ENCODE measurements around the gene UGT1A5. TPM values are rescaled to one million over a fixed set of nuclear protein-coding genes. Genes with fewer than 3 reads are reported as not detected.

The UGT1A5 gene
- not detected for total RNA-seq

DNA sequence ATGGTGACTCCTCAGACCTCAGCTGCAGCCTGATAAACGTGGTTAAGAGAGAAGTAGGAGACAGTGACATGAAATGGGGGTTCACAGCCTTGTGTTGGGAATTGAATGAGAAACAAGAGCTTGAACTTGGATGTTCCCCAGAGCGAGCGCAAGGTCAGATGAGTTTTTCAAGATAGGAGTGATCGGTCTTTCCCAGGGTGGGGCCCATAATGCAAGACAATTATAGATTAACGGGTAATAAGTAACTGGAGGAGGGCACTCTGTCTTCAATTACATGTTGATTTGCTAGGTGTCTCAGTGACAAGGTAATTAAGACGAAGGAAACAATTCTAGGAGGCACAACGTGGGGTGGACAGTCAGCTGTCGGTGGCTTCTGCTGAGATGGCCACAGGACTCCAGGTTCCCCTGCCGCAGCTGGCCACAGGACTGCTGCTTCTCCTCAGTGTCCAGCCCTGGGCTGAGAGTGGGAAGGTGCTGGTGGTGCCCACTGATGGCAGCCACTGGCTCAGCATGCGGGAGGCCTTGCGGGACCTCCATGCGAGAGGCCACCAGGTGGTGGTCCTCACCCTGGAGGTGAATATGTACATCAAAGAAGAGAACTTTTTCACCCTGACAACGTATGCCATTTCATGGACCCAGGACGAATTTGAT lies at the start of gene UGT1A5:
TSS of gene UGT1A5 (plus strand) at position 297 of the 651 bp plus-strand sequence. CDS start at position 382, 85 bp downstream.
- Mint-ChIP-seq H3K36me3 (no peaks in the 10 kb centered on the region), H3K27ac (no peak within 1 kb of the TSS), H3K9me3 (no peaks in the 10 kb centered on the region)
- DNase-seq (ENCODE audit: low spot score in 2 of 2) (no peak), ATAC-seq (no peak)

GRCh38 chr2:233663911-233664310 lies 48.8 kb upstream of the UGT1A5 start:
- Mint-ChIP-seq H3K9me3 (peaks cover 0 to 4% of the 10 kb centered on the region in 2 donors), H3K27ac (no peak overlapping the region), H3K36me3 (no peaks in the 10 kb centered on the region)
- ATAC-seq (no peak), DNase-seq (ENCODE audit: low spot score in 2 of 2) (no peak)

DNA sequence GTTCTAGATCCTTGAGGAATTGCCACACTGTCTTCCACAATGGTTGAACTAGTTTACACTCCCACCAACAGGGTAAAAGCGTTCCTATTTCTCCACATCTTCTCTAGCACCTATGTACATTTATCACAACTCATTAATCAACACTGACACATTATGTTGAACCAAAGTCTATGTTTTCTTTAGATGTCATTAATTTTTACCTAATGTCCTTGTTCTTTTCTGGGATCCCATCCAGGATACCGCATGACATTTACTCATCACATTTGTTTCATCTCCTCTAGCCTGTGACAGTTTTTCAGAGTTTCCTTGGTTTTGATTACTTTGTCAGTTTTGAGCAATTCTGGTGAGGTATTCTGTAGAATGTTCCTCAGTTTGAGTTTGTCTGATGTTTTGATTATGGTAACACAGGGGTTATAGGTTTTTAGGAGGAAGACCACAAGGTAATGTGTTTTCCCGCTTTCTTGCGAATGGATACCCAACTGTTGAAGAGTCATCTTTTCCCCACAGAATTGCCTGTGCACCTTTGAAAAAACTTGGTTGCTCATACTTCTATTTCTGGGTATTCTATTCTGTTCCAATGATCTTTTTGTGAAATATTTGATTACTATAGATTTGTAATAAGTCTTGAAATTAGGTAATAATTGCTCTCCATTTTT lies 44.0 kb upstream of the UGT1A5 start:
- Mint-ChIP-seq H3K9me3 (peaks cover 0 to 8% of the 10 kb centered on the region in 2 donors), H3K27ac (no peak overlapping the region), H3K36me3 (peaks cover 0 to 7% of the 10 kb centered on the region in 2 donors)
- DNase-seq (ENCODE audit: low spot score in 2 of 2) (no peak), ATAC-seq (no peak)

- H3K36me3 Mint-ChIP-seq, result peaks cover 0 to 7% of the 10 kb centered on the region in 2 donors
- DNase-seq (ENCODE audit: low spot score in 2 of 2) (no peak), ATAC-seq (no peak)
- peaks cover 0 to 8% of the 10 kb centered on the region in 2 donors for H3K9me3 Mint-ChIP-seq
- peak within 1 kb of the TSS in 1 of 2 donors; percentile 22 for H3K27ac Mint-ChIP-seq
These were observed 41.2 kb upstream of the UGT1A5 start, which contains the start of gene UGT1A9 for GRCh38 chr2:233671290-233672161. Gene UGT1A9, plus strand, starts transcription at chr2:233671898. Its CDS starts 37 bp downstream, at chr2:233671935.

- Mint-ChIP-seq H3K36me3 (peaks cover 0 to 7% of the 10 kb centered on the region in 2 donors), H3K27ac (no peak overlapping the region), H3K9me3 (peaks cover 0 to 8% of the 10 kb centered on the region in 2 donors)
- DNase-seq (ENCODE audit: low spot score in 2 of 2) (no peak), ATAC-seq (no peak)
These were observed 39.8 kb upstream of the UGT1A5 start for GRCh38 chr2:233672886-233673285.

DNA sequence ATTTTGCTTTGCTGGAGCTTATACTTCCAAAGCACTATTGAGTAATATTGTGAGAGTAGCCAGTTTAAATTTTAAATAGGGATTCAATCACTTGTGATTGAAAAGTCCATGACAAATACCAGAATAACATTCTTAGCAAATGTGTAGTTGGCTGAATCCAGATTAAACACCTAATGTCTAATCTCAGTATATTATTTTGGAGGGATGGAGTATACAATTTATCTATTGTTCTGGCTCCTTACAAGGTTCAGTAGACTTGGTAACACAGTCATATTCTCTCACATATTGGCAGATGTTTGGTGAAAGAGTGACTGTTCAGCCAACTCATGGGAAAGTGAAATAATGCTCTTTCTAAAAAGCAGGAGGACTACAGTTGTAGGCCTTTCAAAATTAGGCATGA lies 38.8 kb upstream of the UGT1A5 start:
- ATAC-seq (no peak), DNase-seq (ENCODE audit: low spot score in 2 of 2) (no peak)
- Mint-ChIP-seq H3K36me3 (peaks cover 0 to 7% of the 10 kb centered on the region in 2 donors), H3K9me3 (peaks cover 0 to 4% of the 10 kb centered on the region in 2 donors), H3K27ac (no peak overlapping the region)

GRCh38 chr2:233674314-233674713 lies 38.4 kb upstream of the UGT1A5 start:
- Mint-ChIP-seq H3K9me3 (peaks cover 0 to 4% of the 10 kb centered on the region in 2 donors), H3K27ac (no peak overlapping the region), H3K36me3 (peaks cover 0 to 7% of the 10 kb centered on the region in 2 donors)
- ATAC-seq (no peak), DNase-seq (ENCODE audit: low spot score in 2 of 2) (no peak)

DNA sequence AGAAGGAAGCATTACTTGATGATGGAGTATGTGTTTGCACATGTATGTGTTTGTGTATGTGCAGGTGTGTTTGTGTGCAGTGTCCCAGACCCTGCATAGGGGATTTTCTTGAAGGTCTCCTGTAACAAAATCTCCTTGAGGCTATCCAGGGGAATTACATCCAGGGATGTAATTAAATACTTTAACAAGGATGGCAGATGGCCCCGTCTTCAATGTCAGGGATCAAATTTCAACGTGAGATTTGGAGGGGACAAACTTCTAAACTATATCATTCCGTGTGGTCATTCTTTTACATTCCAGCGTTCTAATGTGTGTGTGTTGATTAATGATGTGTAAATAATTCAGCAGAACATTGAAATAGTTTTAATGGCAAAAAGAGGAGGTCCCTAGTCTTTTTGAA lies 37.7 kb upstream of the UGT1A5 start:
- H3K36me3 Mint-ChIP-seq, result peaks cover 0 to 7% of the 10 kb centered on the region in 2 donors
- no peak for ATAC-seq
- H3K27ac Mint-ChIP-seq, result no peak overlapping the region
- H3K9me3 Mint-ChIP-seq, result peaks cover 0 to 4% of the 10 kb centered on the region in 2 donors
- no peak for DNase-seq (ENCODE audit: low spot score in 2 of 2)

- Mint-ChIP-seq H3K36me3 (peaks cover 0 to 1% of the 10 kb centered on the region in 2 donors), H3K27ac (no peak overlapping the region), H3K9me3 (peaks cover 0 to under 1% of the 10 kb centered on the region in 2 donors)
- DNase-seq (ENCODE audit: low spot score in 2 of 2), result no peak
- ATAC-seq, result no peak
These were observed 36.7 kb upstream of the UGT1A5 start for GRCh38 chr2:233676046-233676445.

DNA sequence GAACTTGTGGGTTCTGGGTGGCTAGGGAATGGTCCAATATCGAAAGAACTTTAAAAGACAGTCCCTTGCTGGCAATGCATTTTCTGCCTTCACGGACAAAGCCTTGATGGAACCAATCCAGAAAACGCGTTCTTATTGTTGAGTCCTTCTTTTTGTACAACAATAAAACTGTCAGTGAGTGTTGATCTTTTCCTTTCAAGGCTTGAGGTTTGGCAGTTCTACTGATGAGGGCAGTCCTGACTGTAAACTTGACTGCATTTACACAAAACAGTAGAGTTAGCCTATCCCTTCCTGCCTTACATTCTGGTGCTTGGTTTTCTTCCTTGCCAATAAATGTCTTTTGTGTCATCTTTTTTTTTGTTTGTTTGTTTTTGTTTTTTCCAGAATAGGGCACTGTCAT lies 33.5 kb upstream of the UGT1A5 start:
- no peaks in the 10 kb centered on the region for H3K36me3 Mint-ChIP-seq
- no peak for ATAC-seq
- DNase-seq (ENCODE audit: low spot score in 2 of 2), result no peak
- H3K27ac Mint-ChIP-seq, result no peak overlapping the region
- H3K9me3 Mint-ChIP-seq, result no peaks in the 10 kb centered on the region

DNA sequence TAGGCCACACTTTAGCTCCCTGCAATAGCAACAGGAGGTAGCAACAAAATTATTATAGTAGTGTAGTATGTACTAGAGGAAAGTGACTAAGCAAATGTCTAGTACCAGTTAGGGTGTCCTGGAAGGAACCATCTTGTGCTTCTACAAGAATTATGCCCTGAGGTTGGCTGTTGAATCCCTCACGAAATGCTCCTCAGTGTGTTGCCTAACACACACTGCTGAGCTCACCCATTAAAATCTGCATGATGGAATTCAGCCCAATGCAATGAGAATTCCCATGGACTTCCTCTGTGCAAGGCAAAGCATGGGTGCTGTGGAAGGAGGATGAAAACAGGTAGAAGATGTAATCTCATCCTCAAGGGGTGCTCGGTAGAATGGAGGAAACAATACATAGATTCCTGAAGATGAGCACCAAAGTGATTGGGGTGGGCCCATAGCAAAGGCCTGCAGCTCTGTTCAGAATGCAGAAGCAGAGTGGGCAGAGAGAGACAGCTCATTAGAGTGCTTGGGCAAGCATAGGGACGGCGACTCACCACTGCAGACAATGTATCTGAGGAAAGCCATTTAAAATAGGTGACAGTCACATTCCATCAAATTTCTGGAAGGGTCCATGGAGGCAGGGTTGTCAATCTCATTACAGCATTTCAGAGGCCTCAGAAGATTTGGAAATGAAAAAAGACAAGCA lies 32.2 kb upstream of the UGT1A5 start:
- no peaks in the 10 kb centered on the region for H3K36me3 Mint-ChIP-seq
- DNase-seq (ENCODE audit: low spot score in 2 of 2) (no peak), ATAC-seq (no peak)
- no peak overlapping the region for H3K27ac Mint-ChIP-seq
- H3K9me3 Mint-ChIP-seq, result no peaks in the 10 kb centered on the region

DNA sequence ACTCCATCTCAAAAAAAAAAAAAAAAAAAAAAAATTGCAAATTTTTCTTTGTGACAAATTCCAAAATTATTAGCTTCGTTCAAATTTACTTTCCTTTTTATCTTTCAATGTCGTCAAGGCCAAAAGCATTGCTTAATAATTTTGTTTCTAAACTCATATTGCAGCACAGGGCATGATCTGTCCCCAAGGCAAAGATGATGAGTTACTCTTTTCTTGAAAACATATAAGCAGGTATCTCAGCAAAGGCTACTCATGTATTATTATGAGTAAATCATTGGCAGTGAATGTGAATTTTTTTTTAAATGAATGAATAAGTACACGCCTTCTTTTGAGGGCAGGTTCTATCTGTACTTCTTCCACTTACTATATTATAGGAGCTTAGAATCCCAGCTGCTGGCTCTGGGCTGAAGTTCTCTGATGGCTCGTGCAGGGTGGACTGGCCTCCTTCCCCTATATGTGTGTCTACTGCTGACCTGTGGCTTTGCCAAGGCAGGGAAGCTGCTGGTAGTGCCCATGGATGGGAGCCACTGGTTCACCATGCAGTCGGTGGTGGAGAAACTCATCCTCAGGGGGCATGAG lies 31.1 kb upstream of the UGT1A5 start, which contains the start of gene UGT1A7:
TSS of gene UGT1A7 (plus strand) at position 381 of the 579 bp plus-strand sequence. CDS start at position 418, 37 bp downstream.
- no peak for ATAC-seq
- Mint-ChIP-seq H3K9me3 (no peaks in the 10 kb centered on the region), H3K36me3 (no peaks in the 10 kb centered on the region), H3K27ac (no peak within 1 kb of the TSS)
- DNase-seq (ENCODE audit: low spot score in 2 of 2), result no peak

- ATAC-seq (no peak), DNase-seq (ENCODE audit: low spot score in 2 of 2) (no peak)
- Mint-ChIP-seq H3K9me3 (no peaks in the 10 kb centered on the region), H3K36me3 (no peaks in the 10 kb centered on the region), H3K27ac (no peak overlapping the region)
These were observed 28.1 kb upstream of the UGT1A5 start for GRCh38 chr2:233684640-233685039.

DNA sequence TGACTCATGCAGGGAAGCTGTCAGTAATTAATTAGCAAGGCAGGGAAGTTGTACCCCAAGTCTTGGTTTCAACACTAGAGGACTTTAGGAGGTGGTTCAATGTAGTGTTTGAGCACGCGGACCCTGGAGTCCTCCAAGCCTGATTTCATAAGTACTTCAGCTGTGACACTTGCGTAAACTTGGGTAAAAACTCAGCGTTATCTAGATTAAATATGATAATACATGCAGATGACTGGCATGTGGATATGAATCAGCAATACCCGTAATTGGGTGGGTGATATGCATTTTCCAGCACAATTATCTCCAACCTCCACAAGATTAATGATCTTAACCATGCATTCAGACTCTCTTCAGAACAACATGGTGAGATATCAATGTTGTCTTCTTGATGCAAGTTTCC lies 25.8 kb upstream of the UGT1A5 start:
- Mint-ChIP-seq H3K9me3 (no peaks in the 10 kb centered on the region), H3K27ac (no peak overlapping the region), H3K36me3 (no peaks in the 10 kb centered on the region)
- DNase-seq (ENCODE audit: low spot score in 2 of 2), result no peak
- no peak for ATAC-seq

GRCh38 chr2:233688341-233688740 lies 24.4 kb upstream of the UGT1A5 start:
- DNase-seq (ENCODE audit: low spot score in 2 of 2) (no peak), ATAC-seq (no peak)
- Mint-ChIP-seq H3K36me3 (no peaks in the 10 kb centered on the region), H3K27ac (no peak overlapping the region), H3K9me3 (no peaks in the 10 kb centered on the region)

- no peak for ATAC-seq
- Mint-ChIP-seq H3K27ac (no peak overlapping the region), H3K36me3 (no peaks in the 10 kb centered on the region), H3K9me3 (no peaks in the 10 kb centered on the region)
- no peak for DNase-seq (ENCODE audit: low spot score in 2 of 2)
These were observed 23.7 kb upstream of the UGT1A5 start for GRCh38 chr2:233689031-233689430.

All from activated naive CD4-positive, alpha-beta T cell treated with anti-CD3 and anti-CD28 coated beads, Interleukin-2, amount 50 U/mL, for 72 hours (primary cell).